ENCODE data around the gene DHX57. TPM values are rescaled to one million over a fixed set of nuclear protein-coding genes. Genes with fewer than 3 reads are reported as not detected.

Gene DHX57, protein sequence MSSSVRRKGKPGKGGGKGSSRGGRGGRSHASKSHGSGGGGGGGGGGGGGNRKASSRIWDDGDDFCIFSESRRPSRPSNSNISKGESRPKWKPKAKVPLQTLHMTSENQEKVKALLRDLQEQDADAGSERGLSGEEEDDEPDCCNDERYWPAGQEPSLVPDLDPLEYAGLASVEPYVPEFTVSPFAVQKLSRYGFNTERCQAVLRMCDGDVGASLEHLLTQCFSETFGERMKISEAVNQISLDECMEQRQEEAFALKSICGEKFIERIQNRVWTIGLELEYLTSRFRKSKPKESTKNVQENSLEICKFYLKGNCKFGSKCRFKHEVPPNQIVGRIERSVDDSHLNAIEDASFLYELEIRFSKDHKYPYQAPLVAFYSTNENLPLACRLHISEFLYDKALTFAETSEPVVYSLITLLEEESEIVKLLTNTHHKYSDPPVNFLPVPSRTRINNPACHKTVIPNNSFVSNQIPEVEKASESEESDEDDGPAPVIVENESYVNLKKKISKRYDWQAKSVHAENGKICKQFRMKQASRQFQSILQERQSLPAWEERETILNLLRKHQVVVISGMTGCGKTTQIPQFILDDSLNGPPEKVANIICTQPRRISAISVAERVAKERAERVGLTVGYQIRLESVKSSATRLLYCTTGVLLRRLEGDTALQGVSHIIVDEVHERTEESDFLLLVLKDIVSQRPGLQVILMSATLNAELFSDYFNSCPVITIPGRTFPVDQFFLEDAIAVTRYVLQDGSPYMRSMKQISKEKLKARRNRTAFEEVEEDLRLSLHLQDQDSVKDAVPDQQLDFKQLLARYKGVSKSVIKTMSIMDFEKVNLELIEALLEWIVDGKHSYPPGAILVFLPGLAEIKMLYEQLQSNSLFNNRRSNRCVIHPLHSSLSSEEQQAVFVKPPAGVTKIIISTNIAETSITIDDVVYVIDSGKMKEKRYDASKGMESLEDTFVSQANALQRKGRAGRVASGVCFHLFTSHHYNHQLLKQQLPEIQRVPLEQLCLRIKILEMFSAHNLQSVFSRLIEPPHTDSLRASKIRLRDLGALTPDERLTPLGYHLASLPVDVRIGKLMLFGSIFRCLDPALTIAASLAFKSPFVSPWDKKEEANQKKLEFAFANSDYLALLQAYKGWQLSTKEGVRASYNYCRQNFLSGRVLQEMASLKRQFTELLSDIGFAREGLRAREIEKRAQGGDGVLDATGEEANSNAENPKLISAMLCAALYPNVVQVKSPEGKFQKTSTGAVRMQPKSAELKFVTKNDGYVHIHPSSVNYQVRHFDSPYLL (N-terminal part only)
- 17.3 to 22.6 TPM (median 20.7 TPM) in 5 replicates for total RNA-seq (2022; extraction: Qiagen RNA extraction)

DNA sequence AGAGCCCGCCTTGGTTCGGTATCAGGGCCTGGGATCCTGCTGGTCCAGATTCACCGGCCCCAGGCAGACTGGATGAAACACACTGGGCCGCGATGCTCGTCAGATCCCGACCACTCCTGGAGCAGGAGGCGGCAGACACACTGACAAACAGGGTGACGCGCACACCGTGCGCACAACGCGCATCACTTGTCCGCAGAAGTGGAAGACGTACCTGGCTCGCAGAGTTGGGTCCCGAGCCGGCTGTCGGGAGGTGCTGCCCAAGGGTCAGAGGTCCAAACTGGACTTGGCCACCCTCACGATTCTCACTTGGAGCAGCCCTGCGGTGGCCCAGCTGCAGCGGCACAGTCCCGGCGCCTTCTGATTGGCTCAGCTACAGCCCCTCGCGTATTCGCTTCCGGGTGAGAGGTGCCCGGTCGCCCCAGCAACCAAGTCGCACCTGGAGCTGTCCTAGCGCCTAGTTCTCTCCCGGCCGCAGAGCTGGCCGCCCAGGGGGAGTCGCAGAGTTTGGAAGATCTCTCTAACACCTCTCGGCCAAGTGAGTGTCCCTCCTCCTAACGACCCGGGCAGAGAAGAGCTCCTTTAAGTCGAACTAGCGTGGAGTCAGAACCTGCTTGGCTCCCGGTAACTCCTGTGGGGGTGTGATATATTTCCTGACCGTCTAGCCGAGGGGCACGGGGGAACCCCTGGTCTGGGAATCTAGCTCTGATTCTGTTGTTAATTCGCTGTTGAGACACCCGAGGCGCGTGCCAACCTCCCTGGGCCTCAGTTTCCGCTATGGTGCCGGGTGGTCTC, at the start of gene DHX57, which contains the start of gene MORN2:
TSS of gene DHX57 (minus strand) at position 359 of the 792 bp plus-strand sequence. CDS start 7,529 bp downstream, outside the sequence.
TSS of gene MORN2 (plus strand) at position 401 of the 792 bp plus-strand sequence.

DNA sequence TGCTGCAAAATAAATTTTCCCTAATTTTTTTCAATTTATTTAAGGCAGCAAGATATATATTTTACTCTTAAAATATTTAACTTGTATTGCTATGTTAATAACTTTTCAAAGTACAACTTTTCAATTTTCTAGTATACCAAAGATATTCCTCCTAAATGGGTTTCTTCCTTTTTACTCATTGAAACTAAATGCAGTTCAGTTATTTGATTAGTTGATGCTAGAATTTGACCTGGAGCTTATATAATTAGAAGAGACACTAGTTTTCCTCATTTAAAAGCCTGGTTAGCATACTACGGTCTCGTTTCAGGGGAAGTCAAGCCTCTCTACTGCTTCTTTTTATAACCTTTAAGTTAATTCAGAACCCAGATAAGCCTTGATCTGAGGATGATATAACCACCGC, 13.8 kb upstream of the DHX57 start, which contains the start of gene ARHGEF33:
TSS of gene ARHGEF33 (plus strand) at position 301 of the 400 bp plus-strand sequence. CDS start 29,573 bp downstream, outside the sequence.

DNA sequence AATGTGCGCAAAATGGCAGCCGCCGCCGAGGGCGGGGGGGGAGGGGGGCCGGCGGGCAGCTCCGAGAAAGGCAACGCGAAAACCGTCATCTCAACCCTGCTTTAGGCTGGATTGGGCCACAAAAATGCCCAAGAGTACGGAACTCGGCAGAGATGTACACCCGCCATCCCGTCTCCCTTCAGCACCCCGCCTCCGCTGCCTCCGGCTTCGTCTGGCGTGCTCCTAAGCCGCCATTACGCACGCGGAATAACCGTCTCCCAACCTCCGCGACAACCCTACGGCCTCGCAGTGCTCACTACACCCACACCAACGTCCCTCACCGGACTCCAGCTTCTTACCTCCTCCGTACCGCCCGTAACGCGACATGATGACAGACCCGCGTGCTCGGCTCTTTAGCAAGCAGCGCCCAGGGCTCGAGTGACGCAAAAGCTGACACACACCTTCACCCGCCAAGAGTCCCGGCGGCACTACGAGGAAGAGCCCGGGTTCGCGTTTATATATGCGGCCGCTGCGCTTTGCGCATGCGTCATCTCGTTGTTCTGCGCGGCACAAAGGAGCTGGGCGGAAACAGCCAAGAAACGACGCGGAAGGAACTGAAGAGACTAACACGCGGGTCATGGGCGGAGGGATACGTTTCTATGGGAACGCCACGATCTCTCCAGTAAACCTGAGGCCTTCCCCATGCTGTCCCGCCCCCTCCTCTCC, 124.7 kb downstream of the DHX57 start, which contains the start of gene SRSF7:
TSS of gene SRSF7 (minus strand) at position 471 of the 705 bp plus-strand sequence. CDS start at position 366, 105 bp downstream.

Other genes with a start within 250 kb of the DHX57 start
- gene GALM, start 209.8 kb downstream of the DHX57 start, total RNA-seq (2022; extraction: Qiagen RNA extraction) = 16.4 to 22.2 TPM (median 16.8 TPM) in 5 replicates
- gene SRSF7, start 124.6 kb downstream of the DHX57 start, total RNA-seq (2022; extraction: Qiagen RNA extraction) = 310 to 453 TPM (median 335 TPM) in 5 replicates
- 37.8 to 41.8 TPM (median 40.6 TPM) in 5 replicates for gene GEMIN6, start 97.7 kb downstream of the DHX57 start, total RNA-seq (2022; extraction: Qiagen RNA extraction)
- 38.0 to 47.2 TPM (median 42.0 TPM) in 5 replicates for gene MORN2, start within 50 bp of the DHX57 start, total RNA-seq (2022; extraction: Qiagen RNA extraction)
- 0.03 to 0.11 TPM (median 0.08 TPM) in 4 of 5 replicates, not detected in the other for gene ARHGEF33, start 13.9 kb upstream of the DHX57 start, total RNA-seq (2022; extraction: Qiagen RNA extraction)
- gene SOS1, start 245.1 kb upstream of the DHX57 start, total RNA-seq (2022; extraction: Qiagen RNA extraction) = 12.3 to 17.8 TPM (median 15.8 TPM) in 5 replicates

Measured in A549 treated with CORT108297 at 1 μM for 4 hours (cell line).